ENCODE results near the gene CES2. TPM values are rescaled to one million over a fixed set of nuclear protein-coding genes. Genes with fewer than 3 reads are reported as not detected.
A peak's percentile ranks its signal among the peaks of the same experiment; 100 is the strongest.

CES2 gene
- total and polyA plus RNA-seq, 2 of the 8 experiments (the other 6 are each of a cell fraction or from before 2014, with no cell fraction given), result 8.6 to 14.7 TPM

- H3K27me3 ChIP-seq (replicated peaks in 1 of 4; ENCODE audit: control insufficient read depth in 3 of 4, extremely low read depth in 1 of 4, insufficient read depth in 3 of 4, low read length in 3 of 4), result peaks cover 0 to 3% (median 2%) of the 10 kb centered on the region in 4 experiments; a peak in 3 of 7 replicates
- POLR2A ChIA-PET (ENCODE audit: partially characterized antibody), result no interaction called here
- no peak within 1 kb of the TSS for H3K14ac ChIP-seq (ENCODE audit: insufficient read length)
- FAIRE-seq (no peak), DNase-seq (ENCODE audit: low read depth in 1 of 2, low spot score in 2 of 2) (no peak)
- H3K9ac ChIP-seq (replicated peaks in 1 of 4; ENCODE audit: extremely low read depth in 1 of 4, low read depth in 3 of 4, low read length in 3 of 4), result no peak within 1 kb of the TSS
- no peak within 1 kb of the TSS for H3K18ac ChIP-seq (ENCODE audit: extremely low read depth, low read length)
- no peaks in the 10 kb centered on the region for H3K79me2 ChIP-seq (ENCODE audit: control insufficient read depth in 1 of 2, insufficient read depth in 2 of 2, low read length in 2 of 2)
- no peak within 1 kb of the TSS for H4K8ac ChIP-seq (ENCODE audit: extremely low read depth, insufficient read depth, low read length)
- CTCF ChIA-PET (ENCODE audit: partially characterized antibody), result interaction anchor here (0.6 to 6.0 kb wide), 10 partner anchors 10 to 166 kb away, joined by 3 to 49 read pairs (median 4); partner anchors contain the start of genes B3GNT9 and CES3
- H4K91ac ChIP-seq (replicated peaks; ENCODE audit: insufficient read length, low read length), result no peak within 1 kb of the TSS
- no peak within 1 kb of the TSS for H3K4me3 ChIP-seq (ENCODE audit: extremely low read depth in 1 of 4, insufficient read depth in 2 of 4, low read depth in 3 of 4, low read length in 4 of 4)
- no peak within 1 kb of the TSS for H2BK5ac ChIP-seq (ENCODE audit: low read depth, low read length)
- 90% methylated on average over 11 of the region's 11 CpGs; no CpG with 5 or more reads in 1 of the 2 experiments for WGBS, 2 experiments (ENCODE audit: extremely low coverage in 1 of 2, insufficient coverage in 1 of 2, insufficient read length in 1 of 2, insufficient replicate concordance in 2 of 2, low coverage in 1 of 2, low lambda C conversion rate in 2 of 2, missing lambda C conversion rate in 1 of 2)
- no peaks in the 10 kb centered on the region for H3K79me1 ChIP-seq (ENCODE audit: low read depth, low read length)
- no peaks in the 10 kb centered on the region for H3K23me2 ChIP-seq (ENCODE audit: low read depth, low read length)
- H3K56ac ChIP-seq (replicated peaks; ENCODE audit: insufficient read length, low read depth, low read length), result no peak within 1 kb of the TSS
- no peaks in the 10 kb centered on the region for H3K4me1 ChIP-seq (replicated peaks in 1 of 4; ENCODE audit: control insufficient read depth in 3 of 4, insufficient read depth in 4 of 4, low read length in 3 of 4)
- H4K5ac ChIP-seq (ENCODE audit: insufficient read length, low read depth, low read length), result no peak within 1 kb of the TSS
- no peak within 1 kb of the TSS for H2BK15ac ChIP-seq (ENCODE audit: low read length)
- H3K27ac ChIP-seq (ENCODE audit: low read depth, low read length), result no peak within 1 kb of the TSS
- H2BK12ac ChIP-seq (ENCODE audit: low read depth, low read length), result no peak within 1 kb of the TSS
- H3K23ac ChIP-seq (ENCODE audit: insufficient read length), result no peak within 1 kb of the TSS
- peak within 1 kb of the TSS; percentile 46 for H3K4ac ChIP-seq (replicated peaks; ENCODE audit: insufficient read length, low read depth, low read length)
- TF ChIP-seq USF2 (IDR thresholded peaks at IDR 0.05; ENCODE audit: low read length) (no peak), RFX5 (IDR thresholded peaks at IDR 0.05; ENCODE audit: borderline replicate concordance, low read depth, low read length) (no peak), RXRA (IDR thresholded peaks at IDR 0.05; ENCODE audit: insufficient read depth, low read depth, low read length) (no peak), SP4 (IDR thresholded peaks at IDR 0.05; ENCODE audit: low read length) (no peak), BRCA1 (IDR thresholded peaks at IDR 0.05; ENCODE audit: low read depth, low read length) (no peak), GTF2F1 (IDR thresholded peaks at IDR 0.05; ENCODE audit: borderline replicate concordance, low read depth, low read length) (no peak), TAF1 (IDR thresholded peaks at IDR 0.05; ENCODE audit: low read depth, low read length) (no peak)
- no peak within 1 kb of the TSS for H2BK120ac ChIP-seq (replicated peaks; ENCODE audit: low read depth, low read length)
- H2AK5ac ChIP-seq (ENCODE audit: low read depth, low read length), result no peak within 1 kb of the TSS
- H3K9me3 ChIP-seq (ENCODE audit: insufficient read depth in 2 of 2, low read depth in 1 of 2, low read length in 1 of 2), result no peaks in the 10 kb centered on the region
- H2AFZ ChIP-seq (ENCODE audit: low read length), result no peak within 1 kb of the TSS; the same call in 1 of the 2 replicates
- no peak within 1 kb of the TSS for H2BK20ac ChIP-seq (ENCODE audit: low read length)
- H3K4me2 ChIP-seq (ENCODE audit: insufficient read depth in 1 of 2, low read depth in 2 of 2, low read length in 2 of 2), result no peak within 1 kb of the TSS
- no peaks in the 10 kb centered on the region for H3K36me3 ChIP-seq (ENCODE audit: control insufficient read depth in 2 of 4, insufficient read depth in 4 of 4, low read length in 3 of 4)
- H4K20me1 ChIP-seq (replicated peaks in 1 of 2; ENCODE audit: control insufficient read depth in 1 of 2, insufficient read depth in 2 of 2, low read length in 2 of 2), result no peaks in the 10 kb centered on the region
Measured at GRCh38 chr16:66988197-66988788, 53.0 kb downstream of the CES2 start, which contains the start of gene CES4A. Gene CES4A, plus strand, starts transcription at chr16:66988589. Its CDS starts 184 bp downstream, at chr16:66988773.

All from H1 (cell line).